HEK293 (cell line): ENCODE measurements around the gene CDC42BPA.

Experiments
- AEBP2 ChIP-seq: fragments of 450-650 bp; formaldehyde crosslinking; IDR thresholded peaks from 2 replicates; pipeline ENCODE4 v1.5.1; 2016; ENCODE audit warnings: missing biosample characterization, missing genetic modification characterization, borderline replicate concordance
- PBX3 ChIP-seq: sonication (generic); formaldehyde crosslinking; IDR thresholded peaks from 2 replicates; pipeline ENCODE4 v1.8.1; 2022; ENCODE audit warnings: mild to moderate bottlenecking, moderate library complexity, missing genetic modification reagents
- REST ChIP-seq: fragments of 450-650 bp; formaldehyde crosslinking; IDR thresholded peaks from 2 replicates; pipeline ENCODE4 v1.5.1; 2016; ENCODE audit warnings: missing biosample characterization, missing genetic modification characterization
- SALL2 ChIP-seq: fragments of 450-650 bp; formaldehyde crosslinking; IDR thresholded peaks from 2 replicates; pipeline ENCODE4 v1.5.0; 2017; ENCODE audit warnings: missing biosample characterization, mild to moderate bottlenecking, missing genetic modification characterization, borderline replicate concordance
- SCRT2 ChIP-seq: fragments of 450-650 bp; formaldehyde crosslinking; IDR thresholded peaks from 2 replicates; pipeline ENCODE4 v1.5.1; 2016; ENCODE audit warnings: missing biosample characterization, missing genetic modification characterization
- TRIM28 ChIP-seq: IDR thresholded peaks from 2 replicates; pipeline ENCODE4 v1.6.1; 2011; ENCODE audit warnings: low read length, control low read depth, borderline replicate concordance
- TSHZ1 ChIP-seq: fragments of 450-650 bp; formaldehyde crosslinking; IDR thresholded peaks from 2 replicates; pipeline ENCODE4 v1.5.1; 2016; ENCODE audit warnings: missing biosample characterization, missing genetic modification characterization, borderline replicate concordance
- ZBTB26 ChIP-seq: fragments of 450-650 bp; formaldehyde crosslinking; optimal IDR thresholded peaks from 2 replicates; pipeline ENCODE3; 2016; ENCODE audit warnings: missing biosample characterization, mild to moderate bottlenecking, missing genetic modification characterization
- ZFP3 ChIP-seq: fragments of 450-650 bp; formaldehyde crosslinking; IDR thresholded peaks from 2 replicates; pipeline ENCODE4 v1.5.1; 2016; ENCODE audit warnings: low read depth, missing biosample characterization, missing genetic modification characterization
- ZFP69B ChIP-seq: fragments of 450-650 bp; formaldehyde crosslinking; IDR thresholded peaks from 2 replicates; pipeline ENCODE4 v1.5.1; 2016; ENCODE audit warnings: missing biosample characterization, missing genetic modification characterization
- ZNF146 ChIP-seq: fragments of 450-650 bp; formaldehyde crosslinking; IDR thresholded peaks from 2 replicates; pipeline ENCODE4 v1.5.1; 2016; ENCODE audit warnings: missing biosample characterization, missing genetic modification characterization
- ZNF18 ChIP-seq: fragments of 450-650 bp; formaldehyde crosslinking; IDR thresholded peaks from 2 replicates; pipeline ENCODE4 v1.5.1; 2016; ENCODE audit warnings: missing biosample characterization, missing genetic modification characterization
- ZNF184 ChIP-seq: fragments of 450-650 bp; IDR thresholded peaks from 2 replicates; pipeline ENCODE4 v1.5.1; 2018; ENCODE audit warnings: missing biosample characterization, mild to moderate bottlenecking, missing genetic modification characterization
- ZNF239 ChIP-seq: fragments of 450-650 bp; formaldehyde crosslinking; IDR thresholded peaks from 2 replicates; pipeline ENCODE4 v1.5.1; 2016; ENCODE audit warnings: missing biosample characterization, missing genetic modification characterization
- ZNF311 ChIP-seq: fragments of 450-650 bp; formaldehyde crosslinking; IDR thresholded peaks from 2 replicates; pipeline ENCODE4 v1.5.1; 2017; ENCODE audit warnings: missing biosample characterization, missing genetic modification characterization, borderline replicate concordance
- ZNF341 ChIP-seq: fragments of 450-650 bp; formaldehyde crosslinking; IDR thresholded peaks from 2 replicates; pipeline ENCODE4; 2016; ENCODE audit warnings: low read depth, missing biosample characterization, missing genetic modification characterization
- ZNF37A ChIP-seq: fragments of 450-650 bp; IDR thresholded peaks from 2 replicates; pipeline ENCODE4 v1.5.1; 2018; ENCODE audit warnings: missing biosample characterization, missing genetic modification characterization
- ZNF501 ChIP-seq: fragments of 450-650 bp; formaldehyde crosslinking; IDR thresholded peaks from 2 replicates; pipeline ENCODE4 v1.5.1; 2016; ENCODE audit warnings: missing biosample characterization, missing genetic modification characterization
- ZNF549 ChIP-seq: fragments of 450-650 bp; IDR thresholded peaks from 2 replicates; pipeline ENCODE4 v1.5.1; 2018; ENCODE audit warnings: missing biosample characterization, missing genetic modification characterization, mild to moderate bottlenecking, inconsistent platforms, moderate library complexity
- ZNF555 ChIP-seq: fragments of 450-650 bp; formaldehyde crosslinking; conservative IDR thresholded peaks from 2 replicates; pipeline ENCODE4 v1.5.1; 2017; ENCODE audit warnings: missing biosample characterization, mild to moderate bottlenecking, missing genetic modification characterization, inconsistent platforms
- ZNF571 ChIP-seq: fragments of 450-650 bp; formaldehyde crosslinking; IDR thresholded peaks from 2 replicates; pipeline ENCODE4 v1.5.0; 2017; ENCODE audit warnings: missing biosample characterization, missing genetic modification characterization
- ZNF600 ChIP-seq: fragments of 450-650 bp; formaldehyde crosslinking; IDR thresholded peaks from 2 replicates; pipeline ENCODE4 v1.5.1; 2016; ENCODE audit warnings: missing biosample characterization, missing genetic modification characterization
- ZNF670 ChIP-seq: fragments of 450-650 bp; formaldehyde crosslinking; IDR thresholded peaks from 2 replicates; pipeline ENCODE4 v1.5.1; 2016; ENCODE audit warnings: missing biosample characterization, missing genetic modification characterization, low read depth
- ZNF76 ChIP-seq: fragments of 450-650 bp; formaldehyde crosslinking; IDR thresholded peaks from 2 replicates; pipeline ENCODE4; 2016; ENCODE audit warnings: low read depth, missing biosample characterization, missing genetic modification characterization, borderline replicate concordance
- ZNF843 ChIP-seq: fragments of 450-650 bp; formaldehyde crosslinking; IDR thresholded peaks from 2 replicates; pipeline ENCODE4 v1.5.1; 2016; ENCODE audit warnings: missing biosample characterization, missing genetic modification characterization
- ZSCAN23 ChIP-seq: fragments of 450-650 bp; formaldehyde crosslinking; IDR thresholded peaks from 2 replicates; pipeline ENCODE4 v1.5.1; 2016; ENCODE audit warnings: missing biosample characterization, missing genetic modification characterization

Gene CDC42BPA

GRCh38 chr1:227318016-227318852 is at the start of gene CDC42BPA (continued):
- 0 out of 2 replicates have a peak, but pooled peaks have one; percentile 24 for TF ChIP-seq PBX3 (CRISPR knock-in tag)
- TF ChIP-seq SALL2 (tag by site-specific recombination) = no peak
- TF ChIP-seq SCRT2 = no peak
- peak; percentile 98 for TF ChIP-seq ZBTB26 (tag by site-specific recombination)
- peak; percentile 61 for TF ChIP-seq ZFP69B
- TF ChIP-seq ZNF843 (tag by site-specific recombination) = peak; percentile 47; the same call in 1 of the 2 replicates
- TF ChIP-seq ZNF76 = peak; percentile 52; the same call in 1 of the 2 replicates
- TF ChIP-seq ZNF239 (tag by site-specific recombination) = no peak
- TF ChIP-seq ZNF549 (tag by site-specific recombination) = peak; percentile 65; the same call in 1 of the 2 replicates
- TF ChIP-seq TSHZ1 (tag by site-specific recombination) = no peak; the same call in 1 of the 2 replicates
- peak; percentile 78 for TF ChIP-seq ZNF341 (tag by site-specific recombination)
- no peak; the same call in 1 of the 2 replicates for TF ChIP-seq ZNF184
- peak; percentile 50; the same call in 1 of the 2 replicates for TF ChIP-seq ZSCAN23 (tag by site-specific recombination)
- 0 out of 2 replicates have a peak, but pooled peaks have one; percentile 34 for TF ChIP-seq ZNF37A (tag by site-specific recombination)
- TF ChIP-seq TRIM28 = no peak
- no peak for TF ChIP-seq ZFP3 (tag by site-specific recombination)
- TF ChIP-seq ZNF600 (tag by site-specific recombination) = peak; percentile 87
- 0 out of 2 replicates have a peak, but pooled peaks have one; percentile 14 for TF ChIP-seq ZNF146 (tag by site-specific recombination)
- TF ChIP-seq ZNF555 (tag by site-specific recombination) = no peak
- TF ChIP-seq ZNF571 = no peak
- no peak; the same call in 1 of the 2 replicates for TF ChIP-seq ZNF501 (tag by site-specific recombination)
- 0 out of 2 replicates have a peak, but pooled peaks have one; percentile 67 for TF ChIP-seq ZNF18 (tag by site-specific recombination)
- TF ChIP-seq ZNF670 = no peak
- no peak for TF ChIP-seq AEBP2
- TF ChIP-seq REST (tag by site-specific recombination) = no peak
- no peak for TF ChIP-seq ZNF311 (tag by site-specific recombination)
